Common myeloid progenitor, CD34-positive (primary cell): ENCODE measurements around the gene EEPD1.
"Not testable (repeated sequence)": the region's sequence is repeated elsewhere in the genome, so short reads cannot be mapped to it uniquely, and the experiment has no call there.

ENCODE experiments used
- CTCF ChIA-PET: fragments of 350-600 bp; sonication (Branson Sonifier 250); formaldehyde crosslinking; loops from one replicate; lab custom pipeline; 2021; ENCODE audit warnings: antibody characterized with exemption; lab: Charles Lee
- POLR2A ChIA-PET: fragments of 350-600 bp; sonication (Branson Sonifier 250); formaldehyde crosslinking; loops from one replicate; lab custom pipeline; 2021; ENCODE audit warnings: antibody characterized with exemption; lab: Charles Lee
- DNase-seq, 3 donors: peaks; one replicate each; pipeline versions ENCODE4 v3.0.0 to v3.0.0-alpha.2; 2013
- H3K27ac ChIP-seq, 2 experiments: 1 replicate in 1 of 2; 2 replicates in 1 of 2; pipeline ENCODE4 v1.7.0; 2013; ENCODE audit warnings: inconsistent platforms in 2 of 2, low read length in 2 of 2, mild to moderate bottlenecking in 2 of 2, low read depth in 1 of 2, moderate library complexity in 1 of 2; ENCODE audit not compliant: severe bottlenecking in 2 of 2, insufficient read depth in 1 of 2, poor library complexity in 1 of 2
- H3K27me3 ChIP-seq, 5 experiments: replicated peaks in 2 of 5; 1 replicate in 3 of 5; 2 replicates in 2 of 5; pipeline versions ENCODE4 v1.6.1 to v1.7.0; 2013; ENCODE audit warnings: low read length in 4 of 5, mild to moderate bottlenecking in 2 of 5, moderate library complexity in 2 of 5, inconsistent platforms in 1 of 5; ENCODE audit not compliant: insufficient read depth in 5 of 5, control insufficient read depth in 4 of 5
- H3K36me3 ChIP-seq, 4 experiments: 1 replicate in 2 of 4; 2 replicates in 2 of 4; pipeline versions ENCODE4 v1.6.1 to v1.7.0; 2013; ENCODE audit warnings: low read length in 3 of 4, control low read depth in 1 of 4, mild to moderate bottlenecking in 1 of 4; ENCODE audit not compliant: control insufficient read depth in 4 of 4, insufficient read depth in 4 of 4
- H3K4me1 ChIP-seq, 4 experiments: 1 replicate in 3 of 4; 2 replicates in 1 of 4; pipeline versions ENCODE4 v1.6.1 to v1.7.1; 2013; ENCODE audit warnings: low read length in 3 of 4, mild to moderate bottlenecking in 3 of 4, control low read depth in 1 of 4, inconsistent platforms in 1 of 4, moderate library complexity in 1 of 4; ENCODE audit not compliant: control insufficient read depth in 4 of 4, insufficient read depth in 4 of 4; ENCODE audit errors: control extremely low read depth in 1 of 4
- H3K4me3 ChIP-seq, 7 experiments: 1 replicate in 4 of 7; 2 replicates in 3 of 7; pipeline versions ENCODE4 v1.5.1 to v1.7.0; 2013; ENCODE audit warnings: mild to moderate bottlenecking in 7 of 7, low read length in 6 of 7, moderate library complexity in 6 of 7, inconsistent platforms in 2 of 7, low read depth in 2 of 7, control low read depth in 1 of 7; ENCODE audit not compliant: insufficient read depth in 4 of 7, control insufficient read depth in 1 of 7; ENCODE audit errors: extremely low read depth in 1 of 7
- H3K9me3 ChIP-seq, 5 experiments: 1 replicate in 4 of 5; 2 replicates in 1 of 5; pipeline versions ENCODE4 v1.6.1 to v1.7.1; 2013; ENCODE audit warnings: low read length in 4 of 5, mild to moderate bottlenecking in 2 of 5, inconsistent platforms in 1 of 5, low read depth in 1 of 5, moderate library complexity in 1 of 5; ENCODE audit not compliant: control insufficient read depth in 4 of 5, insufficient read depth in 2 of 5; ENCODE audit errors: control extremely low read depth in 1 of 5
- WGBS: methylation state at CpG from one replicate; pipeline ENCODE4 v1.1.5; 2013; ENCODE audit not compliant: insufficient coverage; 5-methylcytosine and 5-hydroxymethylcytosine counted together

The EEPD1 gene

DNA sequence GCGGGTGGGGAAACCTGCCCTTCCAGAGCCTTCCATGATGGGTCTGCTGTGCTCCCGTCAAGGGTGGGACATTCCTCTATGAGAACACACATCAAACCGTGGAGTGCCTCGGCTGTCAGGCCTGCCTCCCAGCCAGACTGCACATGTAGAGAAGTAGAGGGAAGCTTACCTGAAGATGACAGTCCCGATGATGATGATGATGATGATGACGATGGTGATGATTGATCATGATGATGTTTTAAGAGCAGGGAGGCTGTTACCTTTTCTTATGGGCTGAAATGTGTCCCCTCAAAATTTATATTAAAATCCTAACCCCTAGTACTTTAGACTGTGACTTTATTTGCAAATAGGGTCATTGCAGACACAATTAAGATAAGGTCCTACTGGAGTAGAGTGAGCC, 160.6 kb downstream of the EEPD1 start:
- no peaks in the 10 kb centered on the region for H3K9me3 ChIP-seq
- no peaks in the 10 kb centered on the region for H3K36me3 ChIP-seq
- 93% methylated on average over 3 of the region's 6 CpGs for WGBS
- no peak overlapping the region for H3K27ac ChIP-seq
- H3K27me3 ChIP-seq: no peaks in the 10 kb centered on the region
- DNase-seq: no peak
- CTCF ChIA-PET: interaction anchor here (0.9 to 3.3 kb wide), 4 partner anchors 10 to 329 kb away, joined by 3 to 9 read pairs (median 4); no protein-coding TSS in a partner anchor
- no peaks in the 10 kb centered on the region for H3K4me1 ChIP-seq
- POLR2A ChIA-PET: no interaction called here
- no peak overlapping the region for H3K4me3 ChIP-seq

DNA sequence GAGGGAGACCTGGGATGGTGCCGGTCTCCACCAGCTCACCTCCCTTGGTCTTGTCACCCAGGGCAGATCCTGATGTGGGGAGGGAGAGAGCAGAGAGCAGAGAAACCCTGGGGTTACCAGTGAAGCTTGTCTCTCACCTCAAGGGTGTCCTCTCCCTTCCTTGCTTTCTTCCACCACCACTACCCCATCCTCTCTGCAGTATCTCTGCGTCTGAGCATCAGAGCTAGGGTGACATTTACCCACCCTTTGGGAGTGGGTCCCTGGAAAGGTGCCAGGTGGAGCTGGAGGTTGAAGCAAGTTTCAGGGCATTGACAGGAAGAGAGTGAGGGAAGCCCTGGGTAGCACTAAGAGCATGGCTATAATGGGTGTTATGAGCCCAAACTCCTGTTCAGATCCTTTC, 161.4 kb downstream of the EEPD1 start:
- 100% methylated on average over 1 of the region's 2 CpGs for WGBS
- Histone ChIP-seq H3K36me3 (no peaks in the 10 kb centered on the region), H3K27me3 (no peaks in the 10 kb centered on the region), H3K27ac (no peak overlapping the region), H3K4me1 (no peaks in the 10 kb centered on the region), H3K4me3 (no peak overlapping the region), H3K9me3 (no peaks in the 10 kb centered on the region)
- no peak for DNase-seq
- ChIA-PET POLR2A (no interaction called here), CTCF (interaction anchor here (0.9 to 1.6 kb wide), 4 partner anchors 9 to 22 kb away, joined by 3 to 5 read pairs (median 4); no protein-coding TSS in a partner anchor)

- H3K36me3 ChIP-seq: no peaks in the 10 kb centered on the region
- ChIA-PET POLR2A (no interaction called here), CTCF (interaction anchor here (1.1 to 5.6 kb wide), 3 partner anchors 9 to 330 kb away, joined by 3 to 64 read pairs (median 4); no protein-coding TSS in a partner anchor)
- H3K4me1 ChIP-seq: no peaks in the 10 kb centered on the region
- DNase-seq: no peak
- no peak overlapping the region for H3K27ac ChIP-seq
- 90% methylated on average over 9 of the region's 9 CpGs for WGBS
- no peaks in the 10 kb centered on the region for H3K9me3 ChIP-seq
- H3K4me3 ChIP-seq: no peak overlapping the region
- H3K27me3 ChIP-seq: no peaks in the 10 kb centered on the region
Observed at GRCh38 chr7:36315309-36315944, 162.4 kb downstream of the EEPD1 start.

DNA sequence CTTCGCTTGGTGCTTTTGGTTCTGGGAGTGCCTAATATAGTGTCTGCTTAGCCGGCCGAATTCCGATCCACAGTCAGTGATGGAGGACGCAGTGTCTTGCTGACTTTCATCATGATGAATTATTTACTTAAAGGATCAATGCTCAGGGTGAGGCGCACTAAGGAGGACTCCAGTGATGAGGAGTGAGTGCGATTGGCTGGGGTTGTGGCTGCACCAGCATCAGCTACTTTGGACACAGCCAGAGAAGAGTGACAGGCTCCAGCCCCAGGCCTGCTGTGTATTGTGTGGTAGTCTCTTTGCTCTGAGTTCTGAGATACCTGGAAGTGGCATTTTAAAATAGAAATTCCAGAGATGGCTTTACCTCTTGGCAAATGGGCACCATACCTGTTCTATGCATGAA, 163.3 kb downstream of the EEPD1 start:
- H3K4me3 ChIP-seq: no peak overlapping the region
- ChIA-PET POLR2A (no interaction called here), CTCF (interaction anchor here (1.3 to 5.6 kb wide), 3 partner anchors 14 to 336 kb away, joined by 4 to 64 read pairs (median 4); no protein-coding TSS in a partner anchor)
- H3K9me3 ChIP-seq: no peaks in the 10 kb centered on the region
- H3K36me3 ChIP-seq: no peaks in the 10 kb centered on the region
- DNase-seq: no peak
- H3K27me3 ChIP-seq: no peaks in the 10 kb centered on the region
- WGBS: 94% methylated on average over 7 of the region's 7 CpGs
- H3K27ac ChIP-seq: no peak overlapping the region
- H3K4me1 ChIP-seq: no peaks in the 10 kb centered on the region

DNA sequence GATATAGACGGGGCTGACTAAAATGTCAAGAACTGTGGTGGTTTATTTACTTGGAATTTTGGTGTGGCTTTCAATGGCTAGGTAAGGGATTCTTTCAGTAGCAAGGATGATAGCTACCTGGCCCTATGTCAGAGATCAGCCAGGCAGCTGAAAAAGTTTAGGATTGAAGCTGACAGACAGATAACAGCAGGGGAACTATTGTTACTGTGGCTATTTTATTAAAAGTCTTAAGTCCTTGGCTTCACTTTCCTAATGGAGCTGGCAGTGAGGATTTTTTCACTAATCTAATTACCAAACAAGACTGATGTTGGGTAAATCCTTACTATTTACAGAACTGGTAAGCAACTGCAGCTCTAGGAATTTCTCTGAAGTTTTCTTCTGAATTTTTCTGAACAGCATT, 164.2 kb downstream of the EEPD1 start:
- WGBS: 100% methylated on average over 1 of the region's 1 CpG
- H3K27me3 ChIP-seq: no peaks in the 10 kb centered on the region
- no peaks in the 10 kb centered on the region for H3K9me3 ChIP-seq
- no peaks in the 10 kb centered on the region for H3K36me3 ChIP-seq
- ChIA-PET CTCF (interaction anchor here (0.7 to 5.6 kb wide), 9 partner anchors 9 to 341 kb away, joined by 3 to 64 read pairs (median 4); no protein-coding TSS in a partner anchor), POLR2A (no interaction called here)
- H3K4me3 ChIP-seq: no peak overlapping the region
- no peak overlapping the region for H3K27ac ChIP-seq
- no peaks in the 10 kb centered on the region for H3K4me1 ChIP-seq
- no peak for DNase-seq

DNA sequence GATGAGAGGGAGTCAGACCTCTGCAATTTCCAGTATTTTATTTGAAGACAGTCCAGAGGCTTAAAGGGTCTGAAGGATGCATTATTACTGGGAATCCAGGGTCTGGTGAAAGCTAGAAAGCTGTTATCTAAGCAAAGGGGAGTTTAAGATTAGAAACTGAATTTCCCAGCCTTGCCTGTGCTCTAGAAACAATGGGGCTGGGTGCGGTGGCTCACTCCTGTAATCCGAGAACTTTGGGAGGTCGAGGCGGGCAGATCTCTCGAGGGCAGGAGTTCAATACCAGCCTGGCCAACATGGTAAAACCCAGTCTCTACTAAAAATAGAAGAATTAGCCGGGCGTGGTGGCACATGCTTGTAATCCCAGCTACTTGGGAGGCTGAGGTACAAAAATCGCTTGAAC, 165.1 kb downstream of the EEPD1 start:
- DNase-seq: no peak
- ChIA-PET CTCF (interaction anchor here (0.9 to 5.6 kb wide), 10 partner anchors 8 to 372 kb away, joined by 3 to 64 read pairs (median 6); no protein-coding TSS in a partner anchor), POLR2A (no interaction called here)
- Histone ChIP-seq H3K9me3 (no peaks in the 10 kb centered on the region), H3K36me3 (no peaks in the 10 kb centered on the region), H3K27ac (no peak overlapping the region), H3K4me1 (no peaks in the 10 kb centered on the region), H3K4me3 (no peak overlapping the region), H3K27me3 (no peaks in the 10 kb centered on the region)
- WGBS: 72% methylated on average over 6 of the region's 8 CpGs

DNA sequence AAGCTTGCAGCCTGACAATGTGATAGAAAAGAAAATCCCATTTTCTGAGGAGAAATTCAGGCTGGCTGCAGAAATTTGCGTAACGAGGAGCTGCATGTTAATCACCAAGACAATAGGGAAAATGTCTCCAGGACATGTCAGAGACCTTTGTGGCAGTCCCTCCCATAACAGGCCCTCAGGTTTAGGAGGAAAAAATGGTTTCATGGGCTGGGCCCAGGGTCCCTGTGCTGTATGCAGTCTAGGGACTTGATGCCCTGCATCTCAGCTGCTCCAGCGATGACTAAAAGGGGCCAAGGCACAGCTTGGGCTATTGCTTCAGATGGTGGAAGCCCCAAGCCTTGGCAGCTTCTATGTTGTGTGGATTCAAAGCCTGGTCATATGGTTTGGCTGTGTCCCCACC, 168.2 kb downstream of the EEPD1 start:
- 97% methylated on average over 3 of the region's 3 CpGs for WGBS
- DNase-seq, H3K4me1 ChIP-seq, H3K4me3 ChIP-seq, H3K27ac ChIP-seq, H3K27me3 ChIP-seq, POLR2A ChIA-PET, H3K36me3 ChIP-seq, H3K9me3 ChIP-seq: not testable (repeated sequence)
- CTCF ChIA-PET: interaction anchor here (1.1 to 5.5 kb wide), 4 partner anchors 13 to 404 kb away, joined by 3 to 52 read pairs (median 16); no protein-coding TSS in a partner anchor
